Measurements from ENCODE around the gene ZNF212.

DNA sequence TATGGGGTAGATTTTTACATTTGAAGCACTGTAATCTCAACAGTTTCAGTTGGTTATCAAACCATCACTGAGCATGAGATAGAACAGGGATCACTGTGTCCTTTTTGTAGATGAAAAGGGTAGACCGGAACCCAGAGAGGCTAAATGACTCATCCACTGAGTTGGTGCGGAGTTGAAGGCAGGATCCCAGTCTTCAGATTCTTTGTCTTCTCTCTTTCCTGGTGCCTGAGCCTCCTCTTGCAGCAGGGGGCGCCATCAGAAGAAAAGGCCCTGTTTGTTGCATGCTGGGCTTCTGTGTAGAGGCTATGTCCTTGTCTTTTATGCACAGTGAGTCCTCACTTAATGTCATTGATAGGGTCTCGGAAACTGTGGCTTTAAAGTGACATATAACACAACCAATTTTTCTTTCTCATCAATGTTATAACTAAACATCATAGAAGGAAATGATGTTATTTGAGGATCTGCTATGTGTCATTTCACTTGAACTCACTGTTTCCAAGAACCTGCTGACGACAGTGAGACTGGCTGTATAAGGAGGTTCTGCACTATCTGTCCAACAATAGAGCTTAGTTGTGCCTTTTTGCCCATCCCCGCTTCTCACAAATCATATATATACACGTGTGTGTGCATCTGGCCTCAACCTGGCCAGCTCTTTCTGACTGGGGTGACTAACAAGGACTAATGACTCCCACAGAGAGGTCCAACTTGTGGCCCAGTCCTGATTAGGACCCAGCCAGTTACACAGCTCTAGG, 29.8 kb upstream of the ZNF212 start:
- TF ChIP-seq POLR2AphosphoS5 (IDR thresholded peaks at IDR 0.05; ENCODE audit: low read depth) (no peak), REST (IDR thresholded peaks at IDR 0.05; ENCODE audit: insufficient replicate concordance, low read depth) (no peak), CTCF (IDR thresholded peaks at IDR 0.05; ENCODE audit: insufficient read depth, low read length) (peak; percentile 78)

Data from HL-60 (cell line).